GM19025 (cell line): ENCODE results near the gene MB.
"Not testable (repeated sequence)": the region's sequence is repeated elsewhere in the genome, so short reads cannot be mapped to it uniquely, and the experiment has no call there.

Experiments
- ATAC-seq: cut with Tn5 transposase; IDR thresholded peaks from one replicate; pipeline ENCODE4 v1.9.1; 2021; ENCODE audit warnings: mild to moderate bottlenecking, low read depth, moderate library complexity; ENCODE audit not compliant: unreplicated experiment

MB gene

GRCh38 chr22:35617137-35617755 is at the start of gene MB:
MB (minus strand) TSS chr22:35617329; CDS start chr22:35617257, 72 bp downstream.
- ATAC-seq: no peak

- not testable (repeated sequence) for ATAC-seq
Measured at GRCh38 chr22:35666699-35667098, 49.6 kb upstream of the MB start.

GRCh38 chr22:35664955-35665587 is 47.9 kb upstream of the MB start:
- no peak for ATAC-seq

- ATAC-seq: no peak
Measured at GRCh38 chr22:35663371-35663770, 46.2 kb upstream of the MB start.

GRCh38 chr22:35662914-35663313 is 45.8 kb upstream of the MB start:
- no peak for ATAC-seq

GRCh38 chr22:35661464-35661863 is 44.3 kb upstream of the MB start:
- no peak for ATAC-seq

- no peak for ATAC-seq
Measured at GRCh38 chr22:35660291-35661127, 43.4 kb upstream of the MB start.

GRCh38 chr22:35657571-35658312 is 40.6 kb upstream of the MB start:
- ATAC-seq: no peak

- no peak for ATAC-seq
Measured at GRCh38 chr22:35656284-35656752, 39.2 kb upstream of the MB start.

GRCh38 chr22:35653824-35654223 is 36.7 kb upstream of the MB start:
- ATAC-seq: no peak

- no peak for ATAC-seq
Measured at GRCh38 chr22:35651085-35651484, 34.0 kb upstream of the MB start.

GRCh38 chr22:35649636-35650250 is 32.6 kb upstream of the MB start:
- no peak for ATAC-seq

- ATAC-seq: no peak
Measured at GRCh38 chr22:35649026-35649553, 32.0 kb upstream of the MB start.

- no peak for ATAC-seq
Measured at GRCh38 chr22:35648066-35649025, 31.2 kb upstream of the MB start, which contains the start of gene APOL6. APOL6 (plus strand) TSS chr22:35648446; CDS start chr22:35656426, 7,980 bp downstream.

GRCh38 chr22:35645646-35646045 is 28.5 kb upstream of the MB start:
- no peak for ATAC-seq

GRCh38 chr22:35643991-35644390 is 26.9 kb upstream of the MB start:
- no peak for ATAC-seq

- ATAC-seq: no peak
Measured at GRCh38 chr22:35642305-35642741, 25.2 kb upstream of the MB start.

- no peak for ATAC-seq
Measured at GRCh38 chr22:35641494-35642120, 24.5 kb upstream of the MB start.
